Measurements from ENCODE around the gene TP53I11.
A peak's percentile ranks its signal among the peaks of the same experiment; 100 is the strongest.

TP53I11 gene

GRCh38 chr11:44911029-44911814, 39.5 kb downstream of the TP53I11 start:
- peak; percentile 86 for DNase-seq

- DNase-seq = no peak
These were observed 40.1 kb downstream of the TP53I11 start for GRCh38 chr11:44910591-44910990.

- no peak for DNase-seq
These were observed 41.1 kb downstream of the TP53I11 start for GRCh38 chr11:44909557-44909956.

- no peak for DNase-seq
These were observed 44.0 kb downstream of the TP53I11 start for GRCh38 chr11:44906649-44907048.

- no peak for DNase-seq
These were observed 45.4 kb downstream of the TP53I11 start for GRCh38 chr11:44905131-44905866.

- DNase-seq = no peak
These were observed 46.2 kb downstream of the TP53I11 start for GRCh38 chr11:44904261-44905020.

- no peak for DNase-seq
These were observed 47.2 kb downstream of the TP53I11 start for GRCh38 chr11:44903518-44903917.

- DNase-seq = no peak
These were observed 47.6 kb downstream of the TP53I11 start for GRCh38 chr11:44903035-44903434.

GRCh38 chr11:44901786-44902185, 48.9 kb downstream of the TP53I11 start:
- DNase-seq = no peak

- no peak for DNase-seq
These were observed 49.5 kb downstream of the TP53I11 start for GRCh38 chr11:44901120-44901633.

GRCh38 chr11:44899959-44900358, 50.7 kb downstream of the TP53I11 start:
- DNase-seq = no peak

GRCh38 chr11:44893846-44894617, 56.7 kb downstream of the TP53I11 start:
- DNase-seq = peak; percentile 77

GRCh38 chr11:44893308-44893822, 57.3 kb downstream of the TP53I11 start:
- DNase-seq = no peak

GRCh38 chr11:44892843-44893242, 57.8 kb downstream of the TP53I11 start:
- DNase-seq = no peak

GRCh38 chr11:44889266-44889665, 61.4 kb downstream of the TP53I11 start:
- no peak for DNase-seq

- no peak for DNase-seq
These were observed 63.0 kb downstream of the TP53I11 start for GRCh38 chr11:44887636-44888035.

- no peak for DNase-seq
These were observed 63.9 kb downstream of the TP53I11 start for GRCh38 chr11:44886790-44887140.

- DNase-seq = no peak
These were observed 64.5 kb downstream of the TP53I11 start for GRCh38 chr11:44885919-44886789.

GRCh38 chr11:44885065-44885810, 65.4 kb downstream of the TP53I11 start:
- DNase-seq = no peak

GRCh38 chr11:44884056-44884455, 66.6 kb downstream of the TP53I11 start:
- no peak for DNase-seq

GRCh38 chr11:44883277-44883676, 67.4 kb downstream of the TP53I11 start:
- no peak for DNase-seq

Measured in COR-L47 (cell line).